Measurements from ENCODE around the gene SPINDOC.

The SPINDOC gene

GRCh38 chr11:63845911-63846310 lies 32.7 kb downstream of the SPINDOC start:
- no peak for TF ChIP-seq CTCF (conservative IDR thresholded peaks at IDR 0.05; ENCODE audit: low read depth, low read length)
- no peak overlapping the region for H3K4me3 ChIP-seq (ENCODE audit: low read length)
- no peak for DNase-seq (ENCODE audit: low read depth)

GRCh38 chr11:63846897-63847296 lies 33.6 kb downstream of the SPINDOC start:
- no peak overlapping the region for H3K4me3 ChIP-seq (ENCODE audit: low read length)
- DNase-seq (ENCODE audit: low read depth) = no peak
- no peak for TF ChIP-seq CTCF (conservative IDR thresholded peaks at IDR 0.05; ENCODE audit: low read depth, low read length)

GRCh38 chr11:63847363-63847762 lies 34.1 kb downstream of the SPINDOC start:
- no peak for TF ChIP-seq CTCF (conservative IDR thresholded peaks at IDR 0.05; ENCODE audit: low read depth, low read length)
- no peak for DNase-seq (ENCODE audit: low read depth)
- no peak overlapping the region for H3K4me3 ChIP-seq (ENCODE audit: low read length)

GRCh38 chr11:63849691-63850090 lies 36.4 kb downstream of the SPINDOC start:
- H3K4me3 ChIP-seq (ENCODE audit: low read length) = no peak overlapping the region
- no peak for DNase-seq (ENCODE audit: low read depth)
- TF ChIP-seq CTCF (conservative IDR thresholded peaks at IDR 0.05; ENCODE audit: low read depth, low read length) = no peak

GRCh38 chr11:63850920-63851319 lies 37.7 kb downstream of the SPINDOC start:
- TF ChIP-seq CTCF (conservative IDR thresholded peaks at IDR 0.05; ENCODE audit: low read depth, low read length) = no peak
- no peak overlapping the region for H3K4me3 ChIP-seq (ENCODE audit: low read length)
- DNase-seq (ENCODE audit: low read depth) = no peak

GRCh38 chr11:63851364-63851763 lies 38.1 kb downstream of the SPINDOC start:
- DNase-seq (ENCODE audit: low read depth) = no peak
- H3K4me3 ChIP-seq (ENCODE audit: low read length) = no peak overlapping the region
- no peak for TF ChIP-seq CTCF (conservative IDR thresholded peaks at IDR 0.05; ENCODE audit: low read depth, low read length)

GRCh38 chr11:63853476-63853875 lies 40.2 kb downstream of the SPINDOC start:
- H3K4me3 ChIP-seq (ENCODE audit: low read length) = no peak overlapping the region
- DNase-seq (ENCODE audit: low read depth) = no peak
- no peak for TF ChIP-seq CTCF (conservative IDR thresholded peaks at IDR 0.05; ENCODE audit: low read depth, low read length)

Measured in retinal pigment epithelial cell (primary cell).